Activated B cell treated with CpG ODN at 0.5 μM for 24 hours (primary cell): ENCODE data around the gene LRRC56. TPM values are rescaled to one million over a fixed set of nuclear protein-coding genes. Genes with fewer than 3 reads are reported as not detected.

Source experiments
- ATAC-seq: fragments of 200-7000 bp; cut with Tn5 transposase; one replicate; pipeline ENCODE4 v1.10.0; 2021; ENCODE audit warnings: low read depth, mild to moderate bottlenecking, moderate library complexity
- CTCF ChIA-PET: fragments of 350-600 bp; sonication (Branson Sonifier 250); formaldehyde crosslinking; loops from one replicate; lab custom pipeline; 2021; ENCODE audit warnings: antibody characterized with exemption; lab: Charles Lee
- POLR2A ChIA-PET: fragments of 350-600 bp; sonication (Branson Sonifier 250); formaldehyde crosslinking; loops from one replicate; lab custom pipeline; 2021; ENCODE audit warnings: antibody characterized with exemption; lab: Charles Lee
- DNase-seq: peaks from one replicate; pipeline ENCODE4 v3.0.0; 2022
- H3K27ac Mint-ChIP-seq: one replicate; pipeline ENCODE4 v1.8.0; 2020; ENCODE audit warnings: mixed read lengths
- H3K27me3 Mint-ChIP-seq: one replicate; pipeline ENCODE4 v1.8.0; 2021; ENCODE audit warnings: mixed read lengths
- H3K36me3 Mint-ChIP-seq: one replicate; pipeline ENCODE4 v1.8.0; 2021; ENCODE audit warnings: low read depth, mixed read lengths
- H3K4me1 Mint-ChIP-seq: one replicate; pipeline ENCODE4 v1.8.0; 2021; ENCODE audit warnings: mixed read lengths
- H3K4me3 Mint-ChIP-seq: one replicate; pipeline ENCODE4 v1.8.0; 2020; ENCODE audit warnings: mild to moderate bottlenecking, mixed read lengths
- H3K9me3 Mint-ChIP-seq: one replicate; pipeline ENCODE4 v1.8.0; 2020; ENCODE audit warnings: mixed read lengths
- CTCF ChIP-seq: fragments of 200-600 bp; IDR thresholded peaks from one replicate; pipeline ENCODE4 v1.8.0; 2022; ENCODE audit warnings: antibody characterized with exemption, mild to moderate bottlenecking
- intact Hi-C: fragments of 100-400 bp; cut with micrococcal nuclease; formaldehyde crosslinking; loops from one replicate; pipeline ENCODE4 v1.15.1; 2024
- total RNA-seq: library from RNA; stranded (reverse); gene quantifications from 2 replicates; pipeline ENCODE4 v1.2.3, GENCODE V29; 2022

LRRC56 gene
- total RNA-seq, 1 donor from 2014 or later: 7.9 TPM

- Mint-ChIP-seq H3K36me3 (peaks cover 25% of the 10 kb centered on the region), H3K27me3 (no peaks in the 10 kb centered on the region), H3K4me3 (peak overlapping the region; percentile 68), H3K4me1 (peaks cover 48% of the 10 kb centered on the region), H3K27ac (no peak overlapping the region), H3K9me3 (no peaks in the 10 kb centered on the region)
- TF ChIP-seq CTCF: no peak
- intact Hi-C loops: no loop called here
- POLR2A ChIA-PET: interaction anchor here (0.6 to 1.0 kb wide), 5 partner anchors 22 to 296 kb away, joined by 3 to 4 read pairs (median 3); partner anchors contain the start of gene PHRF1
- CTCF ChIA-PET: no interaction called here
- ATAC-seq (no peak), DNase-seq (no peak)
These were observed 32.4 kb upstream of the LRRC56 start for GRCh38 chr11:504994-505344.

GRCh38 chr11:506238-506994, 30.9 kb upstream of the LRRC56 start:
- no peak for TF ChIP-seq CTCF
- Mint-ChIP-seq H3K9me3 (no peaks in the 10 kb centered on the region), H3K4me1 (peaks cover 41% of the 10 kb centered on the region), H3K27me3 (no peaks in the 10 kb centered on the region), H3K27ac (peak overlapping the region; percentile 99), H3K36me3 (peaks cover 18% of the 10 kb centered on the region), H3K4me3 (peak overlapping the region; percentile 97)
- POLR2A ChIA-PET: interaction anchor here (0.6 to 3.0 kb wide), 27 partner anchors 8 to 305 kb away, joined by 3 to 45 read pairs (median 4); partner anchors contain the start of genes BET1L, HRAS, LRRC56 and PHRF1
- ATAC-seq (peak; percentile 70), DNase-seq (peak; percentile 98)
- intact Hi-C loops: loop anchor here (1.0 to 2.0 kb wide), 8 partner anchors 31 to 302 kb away; partner anchors contain the start of genes DEAF1, LRRC56, PHRF1 and PSMD13
- CTCF ChIA-PET: interaction anchor here (0.7 to 2.0 kb wide), 2 partner anchors 13 to 57 kb away, joined by 3 to 8 read pairs; partner anchors contain the start of gene PTDSS2

GRCh38 chr11:506995-507726, 30.2 kb upstream of the LRRC56 start, which contains the start of gene RNH1:
Gene RNH1, minus strand, starts transcription at chr11:507242. Its CDS starts 5,080 bp downstream, at chr11:502162.
- ATAC-seq: peak; percentile 84
- H3K27ac Mint-ChIP-seq: peak within 1 kb of the TSS; percentile 99
- intact Hi-C loops: loop anchor here (1.0 to 2.0 kb wide), 11 partner anchors 11 to 302 kb away; partner anchors contain the start of genes DEAF1, LMNTD2, LRRC56 and PHRF1
- peaks cover 14% of the 10 kb centered on the region for H3K36me3 Mint-ChIP-seq
- CTCF ChIA-PET: interaction anchor here (2.0 kb wide), 1 partner anchor 58 kb away, joined by 8 read pairs; the partner anchor contains the start of gene PTDSS2
- no peaks in the 10 kb centered on the region for H3K27me3 Mint-ChIP-seq
- no peak for TF ChIP-seq CTCF
- no peaks in the 10 kb centered on the region for H3K9me3 Mint-ChIP-seq
- H3K4me1 Mint-ChIP-seq: peaks cover 42% of the 10 kb centered on the region
- peak; percentile 98 for DNase-seq
- POLR2A ChIA-PET: interaction anchor here (0.7 to 3.0 kb wide), 24 partner anchors 8 to 302 kb away, joined by 3 to 45 read pairs (median 4); partner anchors contain the start of genes BET1L, HRAS, LRRC56 and PHRF1
- peak within 1 kb of the TSS; percentile 97 for H3K4me3 Mint-ChIP-seq

GRCh38 chr11:507727-508515, 29.4 kb upstream of the LRRC56 start:
- CTCF ChIA-PET: no interaction called here
- intact Hi-C loops: loop anchor here (1.0 to 2.0 kb wide), 6 partner anchors 10 to 301 kb away; partner anchors contain the start of genes LMNTD2, RASSF7, RPLP2 and SIGIRR
- no peak for TF ChIP-seq CTCF
- ATAC-seq: no peak
- Mint-ChIP-seq H3K36me3 (peaks cover 18% of the 10 kb centered on the region), H3K4me3 (peak overlapping the region; percentile 97), H3K27me3 (no peaks in the 10 kb centered on the region), H3K9me3 (no peaks in the 10 kb centered on the region), H3K27ac (no peak overlapping the region), H3K4me1 (peaks cover 39% of the 10 kb centered on the region)
- no peak for DNase-seq
- POLR2A ChIA-PET: interaction anchor here (1.5 to 3.0 kb wide), 3 partner anchors 11 to 59 kb away, joined by 10 to 45 read pairs (median 34); partner anchors contain the start of genes HRAS, LRRC56 and PTDSS2
